Parathyroid adenoma (tissue), 2 donors: ENCODE results near the gene PPFIA2.

Source experiments
- H2AFZ ChIP-seq: fragments of 300-600 bp; sonication (generic); one replicate; pipeline ENCODE4 v1.7.0; 2017; ENCODE audit warnings: antibody characterized with exemption, mild to moderate bottlenecking
- H3K27ac ChIP-seq: fragments of 300-600 bp; sonication (generic); one replicate; pipeline ENCODE4 v1.7.0; 2017
- H3K27me3 ChIP-seq: fragments of 300-600 bp; sonication (generic); one replicate; pipeline ENCODE4 v1.7.0; 2017; ENCODE audit warnings: low read length; ENCODE audit not compliant: control insufficient read depth, insufficient read depth
- H3K36me3 ChIP-seq: fragments of 300-600 bp; sonication (generic); one replicate; pipeline ENCODE4 v1.7.0; 2017; ENCODE audit warnings: low read length; ENCODE audit not compliant: control insufficient read depth, insufficient read depth
- H3K4me1 ChIP-seq: fragments of 300-600 bp; sonication (generic); one replicate; pipeline ENCODE4 v1.7.0; 2017; ENCODE audit warnings: control low read depth
- H3K4me2 ChIP-seq: fragments of 300-600 bp; sonication (generic); one replicate; pipeline ENCODE4 v1.7.0; 2017; ENCODE audit warnings: low read length
- H3K4me3 ChIP-seq: fragments of 300-600 bp; sonication (generic); one replicate; pipeline ENCODE4 v1.7.0; 2017; ENCODE audit warnings: low read depth, low read length
- H3K79me2 ChIP-seq: fragments of 300-600 bp; sonication (generic); one replicate; pipeline ENCODE4 v1.7.0; 2017; ENCODE audit warnings: control low read depth
- H3K9ac ChIP-seq: fragments of 300-600 bp; sonication (generic); one replicate; pipeline ENCODE4 v1.7.0; 2017; ENCODE audit warnings: mild to moderate bottlenecking
- H3K9me3 ChIP-seq: fragments of 300-600 bp; sonication (generic); one replicate; pipeline ENCODE4 v1.7.0; 2017; ENCODE audit warnings: low read length; ENCODE audit not compliant: control insufficient read depth
- CTCF ChIP-seq: fragments of 300-600 bp; sonication (generic); IDR thresholded peaks from one replicate; pipeline ENCODE4 v1.7.0; 2017; ENCODE audit warnings: antibody characterized with exemption, mild to moderate bottlenecking
- donor health status: primary hyperparathyroidism.

The PPFIA2 gene

DNA sequence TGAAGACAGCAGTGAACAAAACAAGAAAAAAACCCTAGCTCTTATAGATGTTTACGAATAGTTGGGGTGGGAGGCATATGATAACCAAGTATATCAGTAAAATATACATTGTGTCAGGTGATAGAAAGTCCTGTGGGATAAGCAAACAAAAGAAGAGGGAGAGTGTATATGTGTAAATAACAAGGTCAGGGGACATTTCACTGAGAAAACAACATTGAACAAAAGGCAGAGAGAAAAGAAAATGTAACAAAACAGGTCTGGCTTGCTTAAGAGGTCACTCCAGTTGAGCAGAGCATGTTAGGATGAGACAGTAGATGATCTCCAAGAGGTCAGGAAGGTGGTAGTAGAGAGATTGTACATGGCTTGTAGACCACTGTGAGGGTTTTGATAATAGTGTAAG lies 377.2 kb downstream of the PPFIA2 start:
- no peaks in the 10 kb centered on the region for H3K36me3 ChIP-seq
- H3K4me2 ChIP-seq: no peak overlapping the region
- H3K9ac ChIP-seq: no peak overlapping the region
- no peaks in the 10 kb centered on the region for H3K79me2 ChIP-seq
- no peaks in the 10 kb centered on the region for H3K27me3 ChIP-seq
- no peak overlapping the region for H3K4me3 ChIP-seq
- TF ChIP-seq CTCF: no peak
- no peak overlapping the region for H3K27ac ChIP-seq
- H3K4me1 ChIP-seq: no peaks in the 10 kb centered on the region
- H3K9me3 ChIP-seq: no peaks in the 10 kb centered on the region
- H2AFZ ChIP-seq: no peak overlapping the region

- Histone ChIP-seq H3K36me3 (no peaks in the 10 kb centered on the region), H2AFZ (no peak overlapping the region), H3K9me3 (no peaks in the 10 kb centered on the region), H3K9ac (no peak overlapping the region), H3K79me2 (no peaks in the 10 kb centered on the region), H3K4me2 (no peak overlapping the region), H3K4me1 (no peaks in the 10 kb centered on the region), H3K27ac (no peak overlapping the region), H3K27me3 (no peaks in the 10 kb centered on the region), H3K4me3 (no peak overlapping the region)
- TF ChIP-seq CTCF: no peak
Measured at GRCh38 chr12:81378601-81379285, 380.4 kb downstream of the PPFIA2 start.

GRCh38 chr12:81377771-81378170 lies 381.4 kb downstream of the PPFIA2 start:
- Histone ChIP-seq H3K4me3 (no peak overlapping the region), H3K79me2 (no peaks in the 10 kb centered on the region), H3K36me3 (no peaks in the 10 kb centered on the region), H3K27me3 (no peaks in the 10 kb centered on the region), H3K27ac (no peak overlapping the region), H3K9me3 (no peaks in the 10 kb centered on the region), H3K4me1 (no peaks in the 10 kb centered on the region), H3K4me2 (no peak overlapping the region), H2AFZ (no peak overlapping the region), H3K9ac (no peak overlapping the region)
- no peak for TF ChIP-seq CTCF

DNA sequence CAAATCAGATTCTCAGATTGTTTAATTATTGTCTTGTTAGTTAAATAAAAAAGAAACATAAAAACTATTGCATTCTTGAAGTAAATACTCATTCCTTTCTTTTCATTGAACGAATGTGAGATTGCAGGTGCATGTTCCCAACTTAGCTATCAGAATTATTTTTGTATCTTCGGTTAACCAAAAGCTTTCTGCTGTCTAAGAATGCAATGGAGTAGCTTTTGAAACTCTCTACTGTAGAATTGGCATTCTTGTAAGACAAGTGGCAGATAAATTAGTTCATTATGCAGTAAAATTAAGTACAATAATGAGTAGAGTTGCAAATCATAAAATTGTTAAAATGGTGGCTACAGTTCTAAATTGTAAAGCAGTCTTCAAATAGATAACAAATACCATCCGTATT lies 383.2 kb downstream of the PPFIA2 start:
- no peaks in the 10 kb centered on the region for H3K4me1 ChIP-seq

More for the DNA sequence above, 383.2 kb downstream of the PPFIA2 start:
- no peak overlapping the region for H3K4me3 ChIP-seq
- no peaks in the 10 kb centered on the region for H3K79me2 ChIP-seq
- H3K9ac ChIP-seq: no peak overlapping the region
- no peaks in the 10 kb centered on the region for H3K27me3 ChIP-seq
- no peak for TF ChIP-seq CTCF
- H2AFZ ChIP-seq: no peak overlapping the region
- H3K9me3 ChIP-seq: no peaks in the 10 kb centered on the region
- H3K4me2 ChIP-seq: no peak overlapping the region
- no peak overlapping the region for H3K27ac ChIP-seq
- no peaks in the 10 kb centered on the region for H3K36me3 ChIP-seq
